GM19438 (cell line): ENCODE measurements around the gene POLE.
A peak's percentile ranks its signal among the peaks of the same experiment; 100 is the strongest.
"Not testable (repeated sequence)": the region's sequence is repeated elsewhere in the genome, so short reads cannot be mapped to it uniquely, and the experiment has no call there.

Experiments
- ATAC-seq: cut with Tn5 transposase; IDR thresholded peaks from one replicate; pipeline ENCODE4 v1.9.1; 2021; ENCODE audit warnings: low read depth; ENCODE audit not compliant: unreplicated experiment

The POLE gene

GRCh38 chr12:132719141-132719953 lies 32.2 kb upstream of the POLE start:
- no peak for ATAC-seq

GRCh38 chr12:132718644-132719043 lies 31.5 kb upstream of the POLE start:
- ATAC-seq = no peak

DNA sequence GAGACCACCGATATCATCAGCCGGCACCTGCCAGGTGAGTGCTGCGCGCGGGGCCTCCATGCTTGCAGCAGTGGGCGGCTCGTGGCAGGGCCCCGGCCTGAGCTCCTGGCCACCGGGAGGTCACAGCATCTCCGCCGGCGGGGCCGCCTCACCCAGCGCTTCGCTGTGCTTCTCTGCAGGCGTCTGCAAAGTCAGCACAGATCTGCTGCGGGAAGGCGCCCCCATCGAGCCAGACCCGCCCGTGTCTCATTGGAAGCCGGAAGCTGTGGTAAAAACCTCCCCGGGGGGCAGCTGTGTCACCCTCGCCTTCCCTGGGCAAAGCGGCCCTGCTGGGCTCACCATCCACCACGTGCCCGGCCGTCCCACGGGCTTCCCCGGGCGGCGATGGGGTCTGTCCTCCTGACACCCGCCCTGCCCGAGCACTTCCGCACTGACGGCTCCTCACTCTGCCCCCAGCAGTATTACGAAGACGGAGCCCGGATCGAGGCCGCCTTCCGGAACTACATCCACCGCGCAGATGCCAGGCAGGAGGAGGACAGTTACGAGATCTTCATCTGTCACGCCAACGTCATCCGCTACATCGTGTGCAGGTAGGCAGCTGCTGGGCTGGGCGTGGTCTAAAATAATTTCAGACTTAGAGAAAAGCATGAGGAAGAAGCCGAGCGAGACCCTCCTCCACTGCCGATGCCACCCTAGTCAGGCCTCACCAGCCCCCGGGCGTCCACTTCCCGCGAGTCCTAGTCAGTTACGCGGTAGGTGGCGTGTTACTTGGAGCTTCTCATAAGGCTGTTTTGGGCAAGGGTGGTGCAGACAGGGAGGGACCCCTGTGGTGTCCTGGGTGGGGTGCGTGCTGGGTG lies 30.6 kb upstream of the POLE start:
- ATAC-seq = no peak

GRCh38 chr12:132717011-132717410 lies 29.9 kb upstream of the POLE start:
- no peak for ATAC-seq

DNA sequence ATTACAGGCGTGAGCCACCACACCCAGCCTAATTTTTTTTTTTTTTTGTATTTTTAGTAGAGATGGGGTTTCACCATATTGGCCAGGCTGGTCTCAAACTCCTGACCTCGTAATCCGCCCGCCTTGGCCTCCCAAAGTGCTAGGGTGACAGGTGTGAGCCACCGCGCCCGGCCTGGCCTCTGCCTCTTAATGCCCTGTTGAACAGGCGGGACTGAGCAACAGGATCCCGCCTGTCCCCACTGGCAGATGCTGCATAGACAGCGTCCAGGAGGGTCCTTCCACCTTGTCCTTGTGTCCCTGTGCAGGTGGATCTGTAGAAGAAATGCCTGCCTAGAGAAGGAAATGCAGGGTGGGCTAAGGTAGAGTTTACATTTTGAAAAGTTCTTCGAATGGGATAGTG lies 29.2 kb upstream of the POLE start:
- no peak for ATAC-seq

DNA sequence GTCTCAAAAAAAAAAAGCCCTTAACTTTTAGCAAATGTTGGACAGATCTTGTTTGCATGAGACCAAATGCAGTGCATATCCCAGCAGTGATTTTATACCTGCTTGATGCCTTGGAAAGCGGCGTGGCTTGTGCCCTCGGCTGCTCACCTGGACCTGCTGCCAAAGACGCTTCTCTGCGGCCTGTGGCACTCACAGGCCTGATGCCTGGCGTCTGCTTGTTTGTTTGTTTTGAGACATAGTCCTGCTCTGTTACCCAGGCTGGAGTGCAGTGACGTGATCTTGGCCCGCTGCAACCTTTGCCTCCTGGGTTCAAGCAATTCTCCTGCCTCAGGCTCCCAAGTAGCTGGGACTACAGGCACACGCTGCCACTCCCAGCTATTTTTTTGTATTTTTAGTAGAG lies 28.7 kb upstream of the POLE start:
- no peak for ATAC-seq

- no peak for ATAC-seq
Observed at GRCh38 chr12:132713123-132713522, 26.0 kb upstream of the POLE start.

GRCh38 chr12:132711080-132711843 lies 24.1 kb upstream of the POLE start:
- peak; percentile 25 for ATAC-seq

GRCh38 chr12:132710405-132711079 lies 23.4 kb upstream of the POLE start, which contains the start of gene PGAM5:
Gene PGAM5, plus strand, starts transcription at chr12:132710842. Its CDS starts 35 bp downstream, at chr12:132710877.
- ATAC-seq = peak; percentile 85

DNA sequence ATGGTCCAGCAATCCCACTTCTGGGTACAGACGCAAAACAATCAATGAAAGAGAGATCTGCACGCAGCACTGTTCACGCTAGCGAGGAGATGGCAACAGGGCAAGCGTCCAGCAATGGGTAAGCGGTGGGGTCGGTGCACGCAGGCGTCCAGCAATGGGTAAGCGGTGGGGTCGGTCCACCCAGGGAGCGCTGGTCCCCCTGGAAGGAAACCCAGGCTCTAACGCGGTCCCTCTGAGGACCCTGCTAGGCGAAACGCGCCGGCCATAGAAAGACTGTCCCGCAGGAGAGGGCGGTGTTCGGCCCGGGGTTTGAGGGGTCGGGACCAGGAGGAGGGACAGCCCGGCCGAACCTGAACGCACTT lies 22.9 kb upstream of the POLE start:
- ATAC-seq = peak; percentile 29

- no peak for ATAC-seq
Observed at GRCh38 chr12:132708150-132708549, 21.0 kb upstream of the POLE start.

DNA sequence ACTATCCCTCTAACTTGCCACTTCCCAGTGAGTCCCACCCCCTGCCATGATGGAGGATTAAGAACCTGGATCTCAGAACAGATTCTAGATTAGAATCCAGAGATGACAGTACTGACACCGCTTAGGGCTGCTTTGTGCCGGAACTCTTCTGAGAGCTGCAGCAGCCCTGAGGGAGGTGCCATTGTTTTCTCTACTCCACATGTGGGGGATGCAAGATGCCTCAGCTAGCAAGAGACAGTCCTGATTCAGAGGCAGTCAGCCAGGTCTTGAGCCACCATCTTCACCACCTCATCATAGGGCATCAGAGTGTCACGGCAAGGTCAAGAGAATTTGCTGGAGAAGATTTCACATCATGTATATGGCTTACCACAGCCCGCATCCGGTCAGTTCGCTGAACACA lies 20.1 kb upstream of the POLE start:
- no peak for ATAC-seq

GRCh38 chr12:132703641-132704040 lies 16.5 kb upstream of the POLE start:
- ATAC-seq = no peak

DNA sequence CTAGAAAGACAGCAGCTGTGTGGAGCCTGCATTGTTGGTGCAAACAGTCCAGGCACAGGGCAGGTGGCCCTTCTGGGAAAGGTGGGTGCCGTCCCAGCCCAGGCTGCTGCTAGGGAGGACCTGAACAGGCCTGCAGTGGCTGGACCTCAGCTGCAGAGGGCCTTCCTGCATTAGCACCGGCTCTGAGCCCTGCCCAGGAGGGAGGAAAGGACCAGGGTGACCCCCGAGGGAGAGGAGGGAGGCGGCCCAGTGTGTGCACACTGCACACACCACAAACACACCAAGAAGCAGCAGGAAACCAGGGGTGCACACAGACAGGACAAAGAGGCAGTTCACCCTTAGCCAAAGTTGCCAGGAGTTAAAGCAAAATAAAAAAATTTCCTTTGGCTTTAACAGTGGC lies 15.5 kb upstream of the POLE start:
- ATAC-seq = no peak

GRCh38 chr12:132700212-132700822 lies 13.2 kb upstream of the POLE start:
- no peak for ATAC-seq

GRCh38 chr12:132698341-132698740 lies 11.2 kb upstream of the POLE start:
- ATAC-seq = no peak

GRCh38 chr12:132695431-132695830 lies 8.3 kb upstream of the POLE start:
- no peak for ATAC-seq

DNA sequence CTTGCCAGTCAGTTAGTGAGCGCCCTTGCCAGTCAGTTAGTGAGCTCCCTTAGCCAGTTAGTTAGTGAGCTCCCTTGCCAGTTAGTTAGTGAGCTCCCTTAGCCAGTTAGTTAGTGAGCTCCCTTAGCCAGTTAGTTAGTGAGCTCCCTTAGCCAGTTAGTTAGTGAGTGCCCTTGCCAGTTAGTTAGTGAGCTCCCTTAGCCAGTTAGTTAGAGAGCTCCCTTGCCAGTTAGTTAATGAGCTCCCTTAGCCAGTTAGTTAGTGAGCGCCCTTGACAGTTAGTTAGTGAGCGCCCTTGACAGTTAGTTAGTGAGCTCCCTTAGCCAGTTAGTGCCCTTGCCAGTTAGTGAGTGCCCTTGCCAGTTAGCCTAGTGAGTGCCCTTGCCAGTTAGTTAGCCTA lies 7.7 kb upstream of the POLE start:
- ATAC-seq = not testable (repeated sequence)

GRCh38 chr12:132692030-132692429 lies 4.9 kb upstream of the POLE start:
- not testable (repeated sequence) for ATAC-seq

DNA sequence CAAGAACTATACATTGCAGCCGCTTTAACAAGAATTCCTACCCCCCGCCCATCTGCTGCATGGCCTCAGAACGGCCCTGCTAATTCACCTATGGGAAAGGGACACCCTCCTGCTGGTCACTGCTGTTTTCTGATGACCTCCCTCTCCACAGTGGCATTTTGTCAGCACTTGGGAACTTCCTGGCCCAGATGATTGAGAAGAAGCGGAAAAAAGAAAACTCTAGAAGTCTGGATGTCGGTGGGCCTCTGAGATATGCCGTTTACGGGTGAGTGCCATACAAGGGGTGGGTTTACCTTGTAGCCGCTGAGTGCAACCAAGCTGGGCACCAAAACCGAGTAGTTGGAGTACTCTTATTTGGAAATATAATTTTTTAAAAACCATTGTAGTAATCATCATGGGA lies 3.0 kb upstream of the POLE start:
- ATAC-seq = no peak
